HG03442 (cell line): ENCODE data around the gene CSF1.

Source experiments
- ATAC-seq: cut with Tn5 transposase; IDR thresholded peaks from one replicate; pipeline ENCODE4 v1.9.1; 2021; ENCODE audit warnings: mild to moderate bottlenecking, moderate library complexity; ENCODE audit not compliant: unreplicated experiment

CSF1 gene

DNA sequence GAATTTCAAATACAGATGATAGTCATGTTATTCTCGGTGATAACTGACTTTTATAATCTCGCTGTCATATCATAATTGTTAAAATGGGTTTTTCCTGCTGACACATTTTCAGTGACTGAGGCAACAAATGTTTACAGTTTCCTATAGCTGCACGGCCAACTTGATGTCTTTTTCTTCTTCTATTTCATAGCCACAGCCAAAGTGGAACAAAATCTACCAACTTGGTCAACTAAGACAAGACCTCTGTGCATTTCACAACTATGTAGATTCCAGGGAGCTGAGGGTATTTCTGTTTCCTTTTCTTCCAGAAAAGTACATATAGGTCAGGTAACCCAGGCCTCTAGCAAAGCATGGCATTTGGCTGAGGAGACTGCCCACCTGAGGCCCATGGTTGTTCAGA is 63.5 kb downstream of the CSF1 start:
- ATAC-seq = no peak

- no peak for ATAC-seq
Observed at GRCh38 chr1:109975718-109976117, 65.1 kb downstream of the CSF1 start.

DNA sequence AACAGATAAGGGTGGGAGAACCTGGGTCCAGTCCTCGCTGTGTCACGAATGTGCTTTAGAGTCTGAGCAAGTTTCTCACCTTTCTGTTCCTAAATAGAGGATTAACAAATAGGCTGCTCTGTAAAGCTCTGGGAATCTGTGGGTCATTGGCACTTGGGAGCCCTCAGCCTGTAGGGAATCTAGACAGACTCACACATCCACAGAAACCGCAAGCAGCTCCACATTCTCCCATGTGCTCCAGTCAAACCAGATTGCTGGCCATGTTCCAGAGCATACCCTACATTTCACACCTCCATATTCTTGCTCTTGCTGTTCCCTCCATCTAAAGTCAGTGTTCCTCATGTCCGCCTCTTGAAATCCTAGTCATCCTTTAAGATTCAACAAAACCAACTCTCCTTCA is 66.1 kb downstream of the CSF1 start:
- no peak for ATAC-seq

GRCh38 chr1:109977225-109977624 is 66.6 kb downstream of the CSF1 start:
- no peak for ATAC-seq

GRCh38 chr1:109977657-109978378 is 67.2 kb downstream of the CSF1 start:
- ATAC-seq = no peak

DNA sequence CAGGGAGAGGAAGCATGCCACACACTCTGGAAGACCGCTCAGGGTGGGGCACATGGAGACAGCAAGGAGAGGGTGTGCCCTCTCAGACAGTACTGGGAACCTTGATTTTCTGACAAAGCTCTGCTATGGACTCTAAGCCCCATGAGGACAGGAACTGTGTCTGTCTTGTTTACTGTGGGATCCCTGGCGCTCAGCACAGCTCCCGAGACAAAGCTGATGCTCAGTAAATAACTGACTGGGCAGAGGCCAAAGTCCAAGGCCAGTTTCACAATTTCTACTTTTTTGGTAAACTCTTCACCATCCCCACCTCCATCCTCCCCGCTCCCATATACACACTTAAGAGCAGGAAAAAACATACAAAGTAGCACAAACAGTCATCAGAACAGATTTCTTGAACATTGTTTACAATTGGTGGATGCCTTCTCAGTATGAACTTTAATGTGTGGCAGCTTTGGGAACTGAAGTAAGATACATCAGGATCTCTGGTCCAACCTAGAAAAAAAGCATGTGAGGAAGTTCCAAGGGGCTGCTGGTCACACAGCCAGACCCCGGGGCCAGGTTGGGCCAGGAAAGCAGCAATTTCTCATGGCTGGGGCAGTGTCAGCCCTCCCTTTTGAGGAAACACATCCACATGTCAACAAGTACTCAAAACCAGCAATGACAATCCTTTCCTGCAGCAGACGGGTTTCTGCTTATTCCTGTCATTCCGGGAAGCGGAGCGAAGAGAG is 68.3 kb downstream of the CSF1 start:
- no peak for ATAC-seq

GRCh38 chr1:109979489-109980091 is 68.9 kb downstream of the CSF1 start:
- no peak for ATAC-seq
